ENCODE results near the gene PCCA.
"Not testable (repeated sequence)": the region's sequence is repeated elsewhere in the genome, so short reads cannot be mapped to it uniquely, and the experiment has no call there.

The PCCA gene

DNA sequence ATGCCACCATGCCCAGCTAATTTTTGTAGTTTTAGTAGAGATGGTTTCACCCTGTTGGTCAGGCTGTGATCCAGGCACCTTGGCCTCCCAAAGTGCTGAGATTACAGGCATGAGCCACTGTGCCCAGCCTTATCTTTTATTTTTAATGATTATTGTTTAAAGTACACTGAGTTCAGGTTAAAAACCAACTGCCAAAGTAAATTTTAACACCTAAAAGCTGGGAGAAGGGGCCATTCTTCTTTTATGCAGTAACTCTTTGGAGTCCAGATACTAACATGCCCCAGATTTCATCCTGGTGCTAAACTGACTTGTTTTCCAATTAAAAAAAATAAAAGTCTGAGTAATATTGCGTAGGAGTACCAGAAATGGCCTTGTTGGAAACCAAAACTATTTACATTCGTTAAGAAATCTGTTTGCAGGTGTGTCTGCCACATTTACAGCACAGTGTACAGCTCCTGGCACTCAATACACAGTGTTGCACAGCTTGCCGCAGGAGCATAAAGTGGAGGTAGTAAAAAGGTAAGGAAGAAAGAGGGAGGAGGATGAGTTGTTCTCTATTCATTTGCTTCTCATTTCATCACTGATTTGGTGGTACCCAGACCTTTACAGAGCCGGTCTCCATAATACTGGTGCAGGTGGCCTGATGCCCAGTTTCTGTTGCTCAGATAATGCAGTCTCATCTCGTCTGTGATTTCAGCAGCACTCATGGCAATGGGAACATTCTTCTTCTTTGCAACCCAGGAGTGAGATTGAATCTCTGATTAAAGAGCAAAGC is 108.9 kb downstream of the PCCA start:
- no peak for DNase-seq

GRCh38 chr13:100203696-100204367 is 114.9 kb downstream of the PCCA start:
- DNase-seq: no peak

DNA sequence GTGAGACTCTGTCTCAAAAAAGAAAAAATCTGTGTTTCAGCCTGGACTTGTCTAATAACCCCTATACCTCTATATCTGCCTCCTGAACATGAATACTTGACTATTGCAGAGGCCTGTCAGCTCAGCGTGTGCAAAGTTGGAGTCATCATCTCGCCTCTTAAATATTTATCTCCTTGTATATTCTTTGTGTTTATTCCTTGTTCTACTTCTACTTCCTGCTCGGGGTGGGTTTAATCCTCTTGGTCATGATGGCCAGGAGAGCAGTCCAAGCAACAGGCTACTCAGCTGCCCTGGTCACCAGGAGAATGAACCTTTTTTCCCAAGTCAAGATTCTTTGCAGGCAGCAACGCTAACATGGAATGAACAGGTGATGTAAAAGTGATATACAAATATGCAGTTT is 119.1 kb downstream of the PCCA start:
- no peak for DNase-seq

DNA sequence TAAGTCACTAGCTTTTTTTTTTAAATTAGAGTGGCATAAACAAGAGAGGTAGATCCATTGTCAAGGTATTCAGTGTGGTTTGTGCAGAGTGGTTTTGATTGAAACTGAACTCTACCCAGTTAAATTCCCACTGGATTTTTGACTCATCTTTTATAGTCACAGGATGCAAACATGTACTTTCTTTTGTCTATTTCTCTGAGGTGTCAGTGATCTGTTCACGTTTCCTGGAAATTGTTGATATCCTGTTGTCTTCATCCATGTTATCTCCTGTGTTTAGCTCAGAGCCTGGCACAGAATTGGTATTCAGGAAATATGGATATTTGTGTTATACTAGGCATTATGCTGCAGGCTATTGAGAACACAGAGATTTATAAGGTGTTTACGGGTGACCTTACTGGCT is 119.7 kb downstream of the PCCA start:
- DNase-seq: no peak

- DNase-seq: no peak
These were observed 121.2 kb downstream of the PCCA start for GRCh38 chr13:100209857-100210825.

DNA sequence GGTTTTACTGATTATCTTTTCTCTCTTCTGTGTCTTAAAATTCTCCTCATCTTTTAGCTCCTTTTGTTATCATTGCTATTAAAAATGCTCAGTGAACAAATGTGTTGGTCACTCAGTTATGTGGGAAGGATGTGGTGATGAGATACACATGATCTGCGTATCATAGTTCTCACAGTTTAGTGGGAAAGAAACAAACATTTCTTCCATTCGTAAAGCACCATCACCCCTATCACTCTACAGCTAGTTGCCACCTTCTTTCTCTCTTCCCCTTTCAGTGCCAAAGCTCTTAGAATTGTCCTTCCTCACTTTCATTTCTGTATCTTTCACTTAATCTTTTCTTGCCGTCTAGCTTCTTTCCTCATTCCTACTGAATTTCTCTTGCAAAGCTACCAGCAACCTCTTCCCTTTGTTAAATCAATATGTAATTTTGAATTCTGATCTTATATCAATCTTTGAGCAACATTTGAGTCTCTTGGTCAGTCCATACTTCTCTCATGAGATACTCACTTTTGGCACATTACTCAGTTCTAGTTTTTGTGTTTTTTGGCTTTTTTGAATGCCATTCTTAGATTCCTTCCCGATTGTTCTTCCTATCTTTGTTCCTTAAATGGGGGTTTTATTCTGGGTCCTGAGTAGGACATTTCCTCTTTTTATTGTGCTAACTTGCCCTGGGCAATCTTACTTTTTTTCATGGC is 122.3 kb downstream of the PCCA start:
- no peak for DNase-seq

GRCh38 chr13:100212904-100213553 is 124.1 kb downstream of the PCCA start:
- no peak for DNase-seq

DNA sequence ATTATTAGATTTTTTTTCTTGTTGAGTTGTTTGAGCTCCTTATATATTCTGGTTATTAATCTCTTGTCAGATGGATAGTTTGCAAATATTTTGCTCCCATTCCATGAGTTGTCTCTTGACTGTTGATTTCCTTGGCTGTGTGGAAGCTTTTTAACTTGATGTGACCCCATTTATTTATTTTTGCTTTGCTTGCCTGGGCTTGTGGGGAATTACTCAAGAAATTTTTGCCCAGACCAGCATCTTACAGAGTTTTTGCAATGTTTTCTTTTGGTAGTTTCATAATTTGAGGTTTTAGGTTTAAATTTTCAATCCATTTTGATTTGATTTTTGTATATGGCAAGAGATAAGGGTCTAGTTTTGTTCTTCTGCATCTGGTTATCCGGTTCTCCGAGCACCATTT is 124.7 kb downstream of the PCCA start:
- no peak for DNase-seq

- no peak for DNase-seq
These were observed 126.0 kb downstream of the PCCA start for GRCh38 chr13:100214886-100215285.

GRCh38 chr13:100221166-100221565 is 132.3 kb downstream of the PCCA start:
- no peak for DNase-seq

DNA sequence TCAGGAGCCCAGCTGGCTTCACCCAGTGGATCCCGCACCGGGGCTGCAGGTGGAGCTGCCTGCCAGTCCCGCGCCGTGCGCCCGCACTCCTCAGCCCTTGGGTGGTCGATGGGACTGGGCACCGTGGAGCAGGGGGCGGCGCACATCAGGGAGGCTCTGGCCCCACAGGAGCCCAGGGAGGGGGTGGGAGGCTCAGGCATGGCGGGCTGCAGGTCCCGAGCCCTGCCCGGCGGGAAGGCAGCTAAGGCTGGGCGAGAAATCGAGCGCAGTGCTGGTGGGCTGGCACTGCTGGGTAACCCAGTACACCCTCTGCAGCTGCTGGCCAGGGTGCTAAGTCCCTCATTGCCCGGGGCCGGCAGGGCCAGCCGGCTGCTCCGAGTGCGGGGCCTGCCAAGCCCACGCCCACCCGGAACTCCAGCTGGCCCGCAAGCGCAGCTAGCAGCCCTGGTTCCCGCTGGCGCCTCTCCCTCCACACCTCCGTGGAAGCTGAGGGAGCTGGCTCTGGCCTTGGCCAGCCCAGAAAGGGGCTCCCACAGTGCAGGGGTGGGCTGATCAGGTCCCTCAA is 135.2 kb downstream of the PCCA start:
- not testable (repeated sequence) for DNase-seq

GRCh38 chr13:100229603-100230002 is 140.7 kb downstream of the PCCA start:
- DNase-seq: no peak

- DNase-seq: no peak
These were observed 141.9 kb downstream of the PCCA start for GRCh38 chr13:100230769-100231149.

GRCh38 chr13:100231176-100231575 is 142.3 kb downstream of the PCCA start:
- DNase-seq: no peak

GRCh38 chr13:100234006-100234405 is 145.1 kb downstream of the PCCA start:
- DNase-seq: no peak

DNA sequence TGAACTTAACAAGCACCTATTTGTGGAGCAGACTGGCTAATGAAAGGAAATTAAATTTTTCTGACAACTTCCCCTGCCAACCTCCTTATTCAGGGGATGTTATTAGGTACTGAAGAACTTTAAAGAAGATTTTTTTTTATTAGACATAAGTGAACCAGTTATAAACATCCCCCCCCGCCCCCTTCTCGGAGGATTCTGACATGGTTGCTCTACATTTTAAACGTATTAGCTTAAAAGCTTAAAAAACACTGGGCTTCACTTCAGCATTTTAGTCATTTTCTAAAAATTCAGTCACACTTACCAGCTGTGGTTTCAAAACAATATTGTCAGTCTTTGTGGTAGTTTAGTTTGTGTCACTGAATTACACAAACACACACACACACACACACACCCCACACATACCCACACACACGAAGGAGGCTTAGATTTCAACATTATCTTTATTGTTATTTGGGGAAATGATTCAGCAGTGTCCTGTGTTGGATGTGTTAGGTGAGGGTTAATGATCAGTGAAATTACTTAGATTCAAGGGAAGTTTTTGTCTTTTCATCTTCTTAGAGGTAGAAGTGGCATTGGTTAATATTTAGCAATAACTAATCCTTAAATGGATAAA is 145.7 kb downstream of the PCCA start:
- no peak for DNase-seq

GRCh38 chr13:100235311-100235901 is 146.5 kb downstream of the PCCA start:
- no peak for DNase-seq

GRCh38 chr13:100240109-100240779 is 151.4 kb downstream of the PCCA start:
- DNase-seq: no peak

- DNase-seq: no peak
These were observed 155.5 kb downstream of the PCCA start for GRCh38 chr13:100244431-100244830.

DNA sequence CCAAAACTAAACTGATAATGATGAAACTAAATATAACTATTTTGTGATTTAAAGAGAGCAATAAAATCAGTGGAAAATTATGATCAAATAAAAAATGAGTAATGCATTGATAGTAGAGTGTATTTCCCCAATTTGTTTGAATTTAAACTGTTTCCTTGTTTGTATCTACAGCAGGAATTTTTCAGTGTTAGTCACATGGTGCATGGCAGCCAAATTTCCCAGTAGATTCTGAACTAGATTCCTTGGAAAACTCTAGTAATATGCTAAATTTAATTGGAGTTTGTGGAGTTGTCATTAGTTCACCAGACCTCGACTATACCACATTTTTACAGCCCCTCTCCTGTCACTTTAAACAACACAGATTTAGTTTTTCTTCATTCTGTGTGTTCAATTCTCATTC is 156.2 kb downstream of the PCCA start:
- DNase-seq: no peak
